NCI-H146 treated with DMSO at 0.1 percent for 48 hours (cell line): ENCODE measurements around the gene TANC2.
"Not testable (repeated sequence)": the region's sequence is repeated elsewhere in the genome, so short reads cannot be mapped to it uniquely, and the experiment has no call there.

Source experiments
- DNase-seq: peaks from one replicate; lab custom pipeline; 2025; ENCODE audit not compliant: unreplicated experiment; lab: John Stamatoyannopoulos, UW

The TANC2 gene

GRCh38 chr17:62963296-62963695 is 2.7 kb upstream of the TANC2 start:
- no peak for DNase-seq

- no peak for DNase-seq
Measured at GRCh38 chr17:62964506-62964905, 1.5 kb upstream of the TANC2 start.

- DNase-seq, result no peak
Measured at GRCh38 chr17:62965174-62965685, 805 bp upstream of the TANC2 start.

- DNase-seq, result no peak
Measured at GRCh38 chr17:62966426-62967204, 580 bp downstream of the TANC2 start.

- DNase-seq, result no peak
Measured at GRCh38 chr17:62967205-62967529, 1.1 kb downstream of the TANC2 start.

GRCh38 chr17:62968445-62968923 is 2.4 kb downstream of the TANC2 start:
- peak; percentile 78 for DNase-seq

GRCh38 chr17:62970610-62971009 is 4.6 kb downstream of the TANC2 start:
- DNase-seq, result no peak

- no peak for DNase-seq
Measured at GRCh38 chr17:62971853-62972252, 5.8 kb downstream of the TANC2 start.

- no peak for DNase-seq
Measured at GRCh38 chr17:62974788-62975187, 8.8 kb downstream of the TANC2 start.

- DNase-seq, result no peak
Measured at GRCh38 chr17:62975206-62975605, 9.2 kb downstream of the TANC2 start.

- DNase-seq, result not testable (repeated sequence)
Measured at GRCh38 chr17:62976643-62977231, 10.7 kb downstream of the TANC2 start.

- no peak for DNase-seq
Measured at GRCh38 chr17:62980842-62981241, 14.8 kb downstream of the TANC2 start.

- DNase-seq, result no peak
Measured at GRCh38 chr17:62981933-62982332, 15.9 kb downstream of the TANC2 start.

- DNase-seq, result no peak
Measured at GRCh38 chr17:62984801-62985200, 18.8 kb downstream of the TANC2 start.

- DNase-seq, result no peak
Measured at GRCh38 chr17:62986549-62986948, 20.5 kb downstream of the TANC2 start.

- DNase-seq, result no peak
Measured at GRCh38 chr17:62987136-62987535, 21.1 kb downstream of the TANC2 start.

- DNase-seq, result no peak
Measured at GRCh38 chr17:62989501-62989900, 23.5 kb downstream of the TANC2 start.

- DNase-seq, result no peak
Measured at GRCh38 chr17:62994931-62995330, 28.9 kb downstream of the TANC2 start.

- no peak for DNase-seq
Measured at GRCh38 chr17:62995377-62995885, 29.4 kb downstream of the TANC2 start.

GRCh38 chr17:62996221-62996620 is 30.2 kb downstream of the TANC2 start:
- no peak for DNase-seq

- no peak for DNase-seq
Measured at GRCh38 chr17:62998166-62998565, 32.1 kb downstream of the TANC2 start.

- DNase-seq, result no peak
Measured at GRCh38 chr17:62998665-62999393, 32.8 kb downstream of the TANC2 start.
